Endothelial cell of umbilical vein (primary cell): ENCODE data around the gene OGDH. TPM values are rescaled to one million over a fixed set of nuclear protein-coding genes. Genes with fewer than 3 reads are reported as not detected.

Source experiments
- BruUV-seq: library from RNA; stranded (reverse); fragments of 400-500 nt; replicated peaks from 2 replicates; lab custom pipeline; 2021; lab: Mats Ljungman, UMichigan
- CTCF ChIA-PET: fragments of 300-600, 350-600 bp; sonication (Branson Sonifier 250); formaldehyde crosslinking; loops from one replicate; lab custom pipeline; 2021; ENCODE audit warnings: antibody characterized with exemption, inconsistent platforms; lab: Charles Lee
- POLR2A ChIA-PET: fragments of 300-600, 350-600 bp; sonication (Branson Sonifier 250); formaldehyde crosslinking; loops from one replicate; lab custom pipeline; 2021; ENCODE audit warnings: antibody characterized with exemption, inconsistent platforms; lab: Charles Lee
- DNase-seq: peaks from one replicate; pipeline ENCODE4 v3.0.0-alpha.2; 2011; ENCODE audit warnings: low read depth, low spot score
- FAIRE-seq: peaks from 2 replicates; lab custom pipeline; 2011; peaks lifted over from hg19 to GRCh38; lab: Jason Lieb, UNC
- H2AFZ ChIP-seq: 2 replicates; pipeline ENCODE4 v1.6.0; 2012; ENCODE audit warnings: low read depth, low read length, control low read depth, inconsistent platforms
- H3K27ac ChIP-seq: 2 replicates; pipeline ENCODE4 v1.5.1; 2011; ENCODE audit warnings: low read depth, mild to moderate bottlenecking, control low read depth, low read length, moderate library complexity; ENCODE audit not compliant: insufficient read depth
- H3K27me3 ChIP-seq, 2 experiments: 2 replicates each; pipeline versions ENCODE4 v1.6.0 to v1.6.1; 2011; ENCODE audit warnings: low read length in 2 of 2, mixed read lengths in 1 of 2; ENCODE audit not compliant: control insufficient read depth in 2 of 2, insufficient read depth in 2 of 2
- H3K36me3 ChIP-seq, 2 experiments: 2 replicates in 1 of 2; 3 replicates in 1 of 2; pipeline ENCODE4 v1.5.1; 2011; ENCODE audit warnings: low read length in 2 of 2, mild to moderate bottlenecking in 1 of 2, moderate library complexity in 1 of 2; ENCODE audit not compliant: control insufficient read depth in 2 of 2, insufficient read depth in 2 of 2; ENCODE audit errors: extremely low read depth in 1 of 2
- H3K4me1 ChIP-seq: 3 replicates; pipeline ENCODE4 v1.5.1; 2011; ENCODE audit warnings: mild to moderate bottlenecking, low read length; ENCODE audit not compliant: control insufficient read depth, insufficient read depth; ENCODE audit errors: extremely low read depth
- H3K4me2 ChIP-seq: 2 replicates; pipeline ENCODE4 v1.6.1; 2011; ENCODE audit warnings: low read length, control low read depth, mixed read lengths; ENCODE audit not compliant: insufficient read depth
- H3K4me3 ChIP-seq, 3 experiments: fragments of 200-600 bp in 1 of 3; sonication (generic), shearing (Covaris generic) in 1 of 3; replicated peaks in 1 of 3; 2 replicates each; pipeline ENCODE4 v1.5.1; 2011 to 2016; ENCODE audit warnings: control low read depth in 3 of 3, low read length in 3 of 3, mild to moderate bottlenecking in 2 of 3, inconsistent platforms in 1 of 3, low read depth in 1 of 3, moderate library complexity in 1 of 3; ENCODE audit not compliant: insufficient read depth in 1 of 3
- H3K79me2 ChIP-seq: 2 replicates; pipeline ENCODE4 v1.6.0; 2012; ENCODE audit warnings: low read length, inconsistent platforms; ENCODE audit not compliant: control insufficient read depth, insufficient read depth
- H3K9ac ChIP-seq: replicated peaks from 2 replicates; pipeline ENCODE3; 2011; ENCODE audit warnings: low read length, control low read depth; ENCODE audit not compliant: insufficient read depth; ENCODE audit errors: extremely low read depth
- H3K9me1 ChIP-seq: replicated peaks from 3 replicates; pipeline ENCODE4 v1.6.0; 2011; ENCODE audit warnings: mild to moderate bottlenecking, low read length; ENCODE audit not compliant: control insufficient read depth, insufficient read depth; ENCODE audit errors: extremely low read depth
- H3K9me3 ChIP-seq: replicated peaks from 2 replicates; pipeline ENCODE4 v1.5.1; 2012; ENCODE audit warnings: low read length, inconsistent platforms; ENCODE audit not compliant: control insufficient read depth, insufficient read depth
- H4K20me1 ChIP-seq: replicated peaks from 2 replicates; pipeline ENCODE3; 2011; ENCODE audit warnings: mild to moderate bottlenecking, low read length; ENCODE audit not compliant: control insufficient read depth, insufficient read depth; ENCODE audit errors: extremely low read depth
- EZH2 ChIP-seq: IDR thresholded peaks from 2 replicates; pipeline ENCODE4 v1.6.1; 2012; ENCODE audit warnings: borderline replicate concordance, low read depth, mild to moderate bottlenecking, moderate library complexity, low read length, inconsistent platforms; ENCODE audit not compliant: severe bottlenecking
- FOS ChIP-seq: IDR thresholded peaks from 2 replicates; pipeline ENCODE4 v1.6.1; 2011; ENCODE audit warnings: mild to moderate bottlenecking, low read length, moderate library complexity, borderline replicate concordance; ENCODE audit not compliant: insufficient read depth
- GATA2 ChIP-seq: IDR thresholded peaks from 2 replicates; pipeline ENCODE4 v1.7.0; 2011; ENCODE audit warnings: low read depth, mild to moderate bottlenecking, moderate library complexity, mixed read lengths, low read length; ENCODE audit not compliant: insufficient read length, insufficient read depth
- JUN ChIP-seq: IDR thresholded peaks from 2 replicates; pipeline ENCODE4 v1.6.1; 2011; ENCODE audit warnings: borderline replicate concordance, low read depth; ENCODE audit not compliant: insufficient read length, insufficient read depth
- MYC ChIP-seq: IDR thresholded peaks from one replicate; pipeline ENCODE4 v1.6.1; 2011; ENCODE audit warnings: mild to moderate bottlenecking, low read depth, low read length
- POLR2A ChIP-seq: IDR thresholded peaks from 2 replicates; pipeline ENCODE4 v1.6.1; 2012; ENCODE audit warnings: low read depth, mild to moderate bottlenecking, control low read depth, low read length
- POLR2AphosphoS5 ChIP-seq: IDR thresholded peaks from 2 replicates; pipeline ENCODE4 v1.6.1; 2012; ENCODE audit warnings: low read depth, mild to moderate bottlenecking, control low read depth, low read length, moderate library complexity; ENCODE audit not compliant: insufficient read depth
- dilution Hi-C: fragments of 300-500 bp; cut with MboI; formaldehyde crosslinking; loops from one replicate; pipeline ENCODE4 v1.15.0; 2019; ENCODE audit warnings: low sequenced_read_pairs; ENCODE audit not compliant: extremely low pct_ligation_motif_present
- intact Hi-C: fragments of 100-400 bp; cut with micrococcal nuclease; formaldehyde crosslinking; loops from one replicate; pipeline ENCODE4 v1.10.0; 2022
- polyA plus RNA-seq, 4 experiments: library from polyadenylated mRNA; depleted of rRNA in 3 of 4; stranded (reverse) in 3 of 4; unstranded in 1 of 4; fragments of >200 nt; gene quantifications; 2 replicates each; pipeline versions ENCODE4 v1.2.1 to v1.2.3, GENCODE V29; 2011 to 2012; ENCODE audit warnings: missing spikeins in 1 of 4
- total RNA-seq: library from RNA; stranded (reverse); gene quantifications from 2 replicates; pipeline ENCODE4 v1.2.3, GENCODE V29; 2021
- TF ChIP-seq, protein P1 (sequence below): IDR thresholded peaks from 2 replicates; pipeline ENCODE4 v1.6.1; 2011; ENCODE audit not compliant: insufficient read depth, insufficient read length
- TF ChIP-seq, protein P2 (sequence below), 2 donors: IDR thresholded peaks; 1 replicate in 1 of 2; 2 replicates in 1 of 2; pipeline ENCODE4 v1.5.1; 2011; ENCODE audit warnings: low read length in 2 of 2, mild to moderate bottlenecking in 2 of 2, moderate library complexity in 2 of 2, control low read depth in 1 of 2, inconsistent platforms in 1 of 2, low read depth in 1 of 2; ENCODE audit not compliant: insufficient read depth in 1 of 2; ENCODE audit errors: extremely low read depth in 1 of 2

OGDH gene
- total and polyA plus RNA-seq, 2 donors (not counting 3 experiments of a cell fraction or from before 2014, with no cell fraction given): 88.9 to 92.9 TPM

DNA sequence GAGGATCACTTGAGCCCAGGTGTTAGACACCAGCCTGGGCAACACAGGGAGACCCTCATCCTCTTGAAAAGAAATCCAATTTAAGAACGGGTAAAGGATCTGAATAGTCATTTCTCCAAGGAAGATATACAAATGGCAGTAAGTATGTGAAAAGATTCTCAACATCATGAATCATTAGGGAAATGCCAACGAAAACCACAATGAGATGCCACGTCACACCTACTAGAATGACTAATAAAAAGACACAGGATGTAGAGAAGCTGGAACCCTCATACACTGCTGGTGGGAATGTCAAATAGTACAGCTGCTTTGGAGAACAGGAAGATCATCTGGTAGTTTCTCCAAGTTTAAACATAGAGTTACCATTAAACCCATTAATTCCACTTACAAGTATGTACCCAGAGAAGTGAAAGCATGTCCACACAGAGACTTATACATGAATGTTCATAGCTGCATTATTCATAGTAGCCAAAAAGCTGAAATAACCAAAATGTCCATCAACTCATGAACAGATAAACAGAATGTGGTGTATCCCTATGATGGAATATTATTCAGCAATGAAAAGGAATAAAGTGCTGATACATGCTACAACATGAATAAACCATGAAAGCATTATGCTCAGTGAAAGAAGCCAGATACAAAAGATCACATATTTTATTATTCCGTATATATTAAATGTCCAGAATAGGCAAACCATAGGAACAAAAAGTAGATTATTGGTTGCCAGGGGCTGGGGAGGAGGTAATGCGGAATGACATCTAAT, 129.2 kb downstream of the OGDH start:
- ChIA-PET CTCF (interaction anchor here (0.7 to 1.2 kb wide), 2 partner anchors 14 to 47 kb away, joined by 3 read pairs; no protein-coding TSS in a partner anchor), POLR2A (interaction anchor here (0.5 to 0.9 kb wide), 3 partner anchors 24 to 129 kb away, joined by 3 to 7 read pairs (median 4); partner anchors contain the start of gene OGDH)
- Histone ChIP-seq H3K4me3 (peak overlapping the region in 1 of 3 experiments; percentile 66), H3K9ac (peak overlapping the region; percentile 93), H3K9me1 (no peaks in the 10 kb centered on the region), H4K20me1 (no peaks in the 10 kb centered on the region), H3K4me2 (peak overlapping the region; percentile 97), H3K27me3 (no peaks in the 10 kb centered on the region), H3K9me3 (no peaks in the 10 kb centered on the region), H3K36me3 (no peaks in the 10 kb centered on the region), H2AFZ (peak overlapping the region; percentile 68), H3K27ac (peak overlapping the region; percentile 100), H3K79me2 (no peaks in the 10 kb centered on the region), H3K4me1 (peaks cover 20% of the 10 kb centered on the region)
- BruUV-seq: TSS peak; percentile 95
- dilution Hi-C loops (no loop called here), intact Hi-C loops (loop anchor here (1.0 kb wide), 2 partner anchors 8 to 13 kb away; partner anchors contain the start of gene ZMIZ2)
- peak; percentile 92 for DNase-seq
- peak; percentile 99 for FAIRE-seq
- TF ChIP-seq, protein P1, sequence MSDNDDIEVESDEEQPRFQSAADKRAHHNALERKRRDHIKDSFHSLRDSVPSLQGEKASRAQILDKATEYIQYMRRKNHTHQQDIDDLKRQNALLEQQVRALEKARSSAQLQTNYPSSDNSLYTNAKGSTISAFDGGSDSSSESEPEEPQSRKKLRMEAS: no peak
- TF ChIP-seq MYC (no peak), POLR2AphosphoS5 (peak; percentile 90), EZH2 (no peak), JUN (peak; percentile 96), FOS (peak; percentile 97), GATA2 (no peak), POLR2A (no peak)
- TF ChIP-seq, protein P2, sequence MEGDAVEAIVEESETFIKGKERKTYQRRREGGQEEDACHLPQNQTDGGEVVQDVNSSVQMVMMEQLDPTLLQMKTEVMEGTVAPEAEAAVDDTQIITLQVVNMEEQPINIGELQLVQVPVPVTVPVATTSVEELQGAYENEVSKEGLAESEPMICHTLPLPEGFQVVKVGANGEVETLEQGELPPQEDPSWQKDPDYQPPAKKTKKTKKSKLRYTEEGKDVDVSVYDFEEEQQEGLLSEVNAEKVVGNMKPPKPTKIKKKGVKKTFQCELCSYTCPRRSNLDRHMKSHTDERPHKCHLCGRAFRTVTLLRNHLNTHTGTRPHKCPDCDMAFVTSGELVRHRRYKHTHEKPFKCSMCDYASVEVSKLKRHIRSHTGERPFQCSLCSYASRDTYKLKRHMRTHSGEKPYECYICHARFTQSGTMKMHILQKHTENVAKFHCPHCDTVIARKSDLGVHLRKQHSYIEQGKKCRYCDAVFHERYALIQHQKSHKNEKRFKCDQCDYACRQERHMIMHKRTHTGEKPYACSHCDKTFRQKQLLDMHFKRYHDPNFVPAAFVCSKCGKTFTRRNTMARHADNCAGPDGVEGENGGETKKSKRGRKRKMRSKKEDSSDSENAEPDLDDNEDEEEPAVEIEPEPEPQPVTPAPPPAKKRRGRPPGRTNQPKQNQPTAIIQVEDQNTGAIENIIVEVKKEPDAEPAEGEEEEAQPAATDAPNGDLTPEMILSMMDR (IDR thresholded peaks at IDR 0.05; ENCODE audit: extremely low read depth in 1 of 2, insufficient read depth in 1 of 2, low read depth in 1 of 2, low read length in 2 of 2): no peak
